GM04503 (cell line): ENCODE measurements around the gene EMSY.
"Not testable (repeated sequence)": the region's sequence is repeated elsewhere in the genome, so short reads cannot be mapped to it uniquely, and the experiment has no call there.

Experiments used
- DNase-seq: peaks from one replicate; pipeline ENCODE4 v3.0.0-alpha.2; 2012; ENCODE audit warnings: low read depth

Gene EMSY, protein sequence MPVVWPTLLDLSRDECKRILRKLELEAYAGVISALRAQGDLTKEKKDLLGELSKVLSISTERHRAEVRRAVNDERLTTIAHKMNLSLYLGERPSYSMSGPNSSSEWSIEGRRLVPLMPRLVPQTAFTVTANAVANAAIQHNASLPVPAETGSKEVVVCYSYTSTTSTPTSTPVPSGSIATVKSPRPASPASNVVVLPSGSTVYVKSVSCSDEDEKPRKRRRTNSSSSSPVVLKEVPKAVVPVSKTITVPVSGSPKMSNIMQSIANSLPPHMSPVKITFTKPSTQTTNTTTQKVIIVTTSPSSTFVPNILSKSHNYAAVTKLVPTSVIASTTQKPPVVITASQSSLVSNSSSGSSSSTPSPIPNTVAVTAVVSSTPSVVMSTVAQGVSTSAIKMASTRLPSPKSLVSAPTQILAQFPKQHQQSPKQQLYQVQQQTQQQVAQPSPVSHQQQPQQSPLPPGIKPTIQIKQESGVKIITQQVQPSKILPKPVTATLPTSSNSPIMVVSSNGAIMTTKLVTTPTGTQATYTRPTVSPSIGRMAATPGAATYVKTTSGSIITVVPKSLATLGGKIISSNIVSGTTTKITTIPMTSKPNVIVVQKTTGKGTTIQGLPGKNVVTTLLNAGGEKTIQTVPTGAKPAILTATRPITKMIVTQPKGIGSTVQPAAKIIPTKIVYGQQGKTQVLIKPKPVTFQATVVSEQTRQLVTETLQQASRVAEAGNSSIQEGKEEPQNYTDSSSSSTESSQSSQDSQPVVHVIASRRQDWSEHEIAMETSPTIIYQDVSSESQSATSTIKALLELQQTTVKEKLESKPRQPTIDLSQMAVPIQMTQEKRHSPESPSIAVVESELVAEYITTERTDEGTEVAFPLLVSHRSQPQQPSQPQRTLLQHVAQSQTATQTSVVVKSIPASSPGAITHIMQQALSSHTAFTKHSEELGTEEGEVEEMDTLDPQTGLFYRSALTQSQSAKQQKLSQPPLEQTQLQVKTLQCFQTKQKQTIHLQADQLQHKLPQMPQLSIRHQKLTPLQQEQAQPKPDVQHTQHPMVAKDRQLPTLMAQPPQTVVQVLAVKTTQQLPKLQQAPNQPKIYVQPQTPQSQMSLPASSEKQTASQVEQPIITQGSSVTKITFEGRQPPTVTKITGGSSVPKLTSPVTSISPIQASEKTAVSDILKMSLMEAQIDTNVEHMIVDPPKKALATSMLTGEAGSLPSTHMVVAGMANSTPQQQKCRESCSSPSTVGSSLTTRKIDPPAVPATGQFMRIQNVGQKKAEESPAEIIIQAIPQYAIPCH (N-terminal part only)

DNA sequence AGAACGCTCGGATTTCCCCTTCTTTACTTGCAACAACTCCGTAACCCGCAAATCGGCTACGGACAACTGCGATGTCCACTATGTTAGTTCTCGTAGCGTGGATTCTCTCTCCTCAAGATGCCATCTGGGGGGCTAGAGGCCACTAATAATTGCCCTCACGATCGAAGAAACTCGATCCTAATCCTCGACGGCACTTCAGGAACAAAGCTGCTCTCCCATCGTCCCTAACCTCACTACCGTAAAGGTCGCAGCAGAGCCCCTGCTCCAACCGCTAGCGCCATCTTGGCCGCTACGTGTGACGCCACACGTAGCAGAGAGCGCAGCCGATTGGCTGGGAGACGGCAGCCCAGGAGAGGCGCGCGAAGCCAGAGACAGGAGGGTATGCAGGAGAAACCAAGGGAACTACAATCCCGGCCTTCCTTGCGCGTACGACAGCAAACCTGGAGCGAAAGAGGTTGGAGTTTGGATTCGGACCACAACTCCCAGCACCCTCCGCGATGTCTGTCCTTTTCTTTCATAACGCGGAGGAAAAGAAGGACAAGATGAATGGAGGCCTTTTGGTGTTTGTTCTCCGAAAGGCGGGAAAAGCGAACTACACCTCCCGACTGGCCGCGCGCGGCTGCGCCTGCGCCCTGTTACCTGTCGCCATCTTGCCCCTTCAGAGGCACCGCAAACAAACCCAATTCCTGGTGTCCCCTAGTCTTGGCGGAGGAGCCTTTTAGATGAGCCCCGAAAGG, at the start of gene EMSY:
Gene EMSY (plus strand): TSS at position 635 of the 737 bp plus-strand sequence. CDS start 1,921 bp downstream, outside the sequence.
- peak; percentile 100 for DNase-seq

- no peak for DNase-seq
Observed at GRCh38 chr11:76395296-76395695, 49.5 kb upstream of the EMSY start.

- DNase-seq, result no peak
Observed at GRCh38 chr11:76397383-76397782, 47.4 kb upstream of the EMSY start.

- no peak for DNase-seq
Observed at GRCh38 chr11:76400967-76401366, 43.9 kb upstream of the EMSY start.

GRCh38 chr11:76401484-76401883, 43.3 kb upstream of the EMSY start:
- not testable (repeated sequence) for DNase-seq

DNA sequence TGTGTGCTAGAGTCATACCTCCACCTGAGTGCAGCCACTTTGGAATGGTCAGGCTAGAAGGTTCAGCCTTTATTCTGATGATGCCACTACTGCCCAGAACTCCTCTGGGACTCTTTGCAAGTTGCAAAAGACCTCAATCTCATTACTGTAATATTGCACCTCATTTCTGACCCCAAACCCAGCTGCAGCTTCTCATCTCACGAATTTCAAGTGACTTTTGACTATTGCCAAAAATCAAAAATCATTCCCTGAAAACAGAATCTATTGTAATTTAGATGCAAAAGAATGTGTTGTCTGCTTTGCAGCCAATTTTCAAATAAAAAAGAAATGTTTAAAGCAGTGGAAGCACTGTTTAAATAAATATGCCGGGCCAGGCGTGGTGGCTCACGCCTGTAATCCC, 38.5 kb upstream of the EMSY start:
- no peak for DNase-seq

GRCh38 chr11:76408171-76408965, 36.5 kb upstream of the EMSY start:
- DNase-seq, result no peak

DNA sequence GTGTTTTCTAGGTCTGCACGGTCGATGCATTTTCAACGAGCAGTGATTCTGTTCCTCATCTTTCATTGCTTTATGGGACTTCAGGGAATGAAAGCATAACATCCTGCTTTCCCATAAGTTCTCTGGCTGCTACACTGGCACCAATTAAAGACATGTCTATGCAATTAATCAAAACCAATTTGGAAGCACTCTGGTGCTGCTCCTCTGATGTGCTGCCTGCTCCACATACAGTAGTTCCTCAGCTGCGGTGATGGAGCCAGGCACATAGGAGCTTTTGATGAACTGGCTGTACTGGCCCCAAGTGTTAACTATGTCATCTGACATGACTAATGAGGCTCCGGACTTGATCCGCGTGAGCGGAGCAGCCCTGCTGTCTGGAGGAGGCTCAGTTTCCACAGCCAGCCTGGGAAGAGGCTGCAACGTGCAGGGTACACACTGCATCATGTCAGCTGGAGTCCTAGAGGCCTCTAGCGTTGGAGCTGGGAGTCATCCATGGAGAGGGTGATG, 33.9 kb upstream of the EMSY start:
- no peak for DNase-seq

GRCh38 chr11:76415073-76415472, 29.7 kb upstream of the EMSY start:
- DNase-seq, result no peak

DNA sequence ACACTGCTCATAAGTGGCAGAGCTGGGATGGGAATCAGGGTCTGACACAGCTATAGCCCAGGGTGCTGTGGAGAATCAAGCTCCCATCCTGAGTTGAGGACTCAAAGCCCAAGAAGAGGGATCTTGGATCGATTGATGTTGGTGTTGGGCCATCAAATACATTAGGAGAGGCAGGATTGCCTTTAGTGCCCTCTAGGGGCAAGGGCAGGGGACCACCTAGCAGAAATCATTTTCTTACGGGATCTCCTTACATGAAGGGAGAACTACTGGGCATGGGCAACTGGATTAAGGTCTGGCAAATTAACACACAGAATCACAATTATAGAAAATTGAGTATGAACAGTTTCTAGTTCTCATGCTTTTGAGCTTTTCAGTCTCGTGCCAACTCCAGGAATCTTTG, 24.9 kb upstream of the EMSY start:
- no peak for DNase-seq

DNA sequence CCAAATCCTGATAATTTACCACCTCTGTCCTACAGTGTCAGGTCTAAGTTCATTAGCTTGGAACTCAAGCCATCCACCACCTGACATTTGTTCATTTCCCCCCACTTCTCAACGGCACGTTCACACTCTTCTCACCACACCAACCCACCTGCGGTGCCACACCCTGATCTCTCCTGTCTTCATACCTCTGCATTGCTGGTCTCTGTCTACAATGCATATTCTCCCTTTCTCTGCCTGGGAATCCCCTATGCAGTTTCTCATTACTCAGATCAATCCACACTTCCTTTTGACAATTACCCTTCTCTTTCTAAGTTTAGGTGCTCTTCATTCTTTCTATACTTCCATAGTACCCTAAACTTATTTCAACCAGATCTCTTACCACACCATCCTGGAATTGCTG, 20.4 kb upstream of the EMSY start:
- no peak for DNase-seq

DNA sequence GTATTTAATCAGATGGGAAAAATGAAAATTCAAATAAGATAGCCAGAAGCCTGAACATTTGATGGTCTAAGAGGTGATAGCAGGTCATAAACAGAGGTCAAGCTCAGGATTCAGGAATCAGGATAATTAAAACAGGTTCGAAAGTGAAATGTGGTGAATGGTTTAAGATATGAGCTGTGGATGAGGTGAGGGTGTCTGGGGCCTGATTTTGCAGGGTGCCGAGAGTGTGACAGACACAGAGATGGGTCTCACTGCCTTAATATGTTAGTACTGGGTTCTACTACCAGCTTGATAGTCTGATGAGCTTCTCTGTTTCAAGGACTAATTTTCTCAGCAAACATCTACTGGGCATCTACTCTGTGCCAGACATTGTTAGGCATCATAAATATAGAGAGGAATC, 19.9 kb upstream of the EMSY start:
- no peak for DNase-seq

DNA sequence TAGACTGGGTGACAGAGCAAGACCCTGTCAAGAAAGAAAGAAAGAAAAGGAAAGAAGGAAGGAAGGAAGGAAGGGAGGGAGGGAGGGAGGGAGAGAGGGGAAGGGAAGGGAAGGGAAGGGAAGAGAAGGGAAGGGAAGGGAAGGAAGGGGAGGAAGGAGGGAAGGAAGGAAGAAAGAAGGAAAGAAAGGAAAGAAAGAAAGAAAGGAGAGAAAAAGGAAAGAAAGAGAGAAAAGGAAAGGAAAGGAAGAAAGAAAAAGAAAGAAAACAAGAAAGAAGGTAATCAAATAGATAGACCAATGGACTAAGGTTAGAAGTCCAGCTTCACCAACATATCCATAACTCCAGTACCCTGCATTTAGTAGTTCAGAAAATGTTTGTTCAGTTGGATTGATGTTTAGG, 18.2 kb upstream of the EMSY start:
- DNase-seq, result no peak

DNA sequence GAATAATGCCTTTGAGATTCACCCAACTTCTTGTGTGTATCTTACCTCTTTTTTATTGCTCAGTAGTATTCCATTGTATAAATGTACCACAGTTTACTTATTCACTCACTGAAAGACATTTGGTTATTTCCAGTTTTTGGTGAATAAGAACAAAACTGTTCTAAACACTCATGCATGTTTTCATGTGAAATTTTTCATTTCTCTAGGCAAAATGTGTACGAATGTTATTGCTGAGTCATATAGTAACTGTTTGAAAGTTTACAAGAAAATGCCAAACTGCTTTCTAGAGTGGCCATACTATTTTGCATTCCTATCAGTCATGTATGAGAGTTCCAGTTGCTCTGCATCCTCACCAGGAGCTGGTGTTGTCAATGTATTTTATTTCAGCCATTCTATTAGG, 8.8 kb upstream of the EMSY start:
- DNase-seq, result no peak

DNA sequence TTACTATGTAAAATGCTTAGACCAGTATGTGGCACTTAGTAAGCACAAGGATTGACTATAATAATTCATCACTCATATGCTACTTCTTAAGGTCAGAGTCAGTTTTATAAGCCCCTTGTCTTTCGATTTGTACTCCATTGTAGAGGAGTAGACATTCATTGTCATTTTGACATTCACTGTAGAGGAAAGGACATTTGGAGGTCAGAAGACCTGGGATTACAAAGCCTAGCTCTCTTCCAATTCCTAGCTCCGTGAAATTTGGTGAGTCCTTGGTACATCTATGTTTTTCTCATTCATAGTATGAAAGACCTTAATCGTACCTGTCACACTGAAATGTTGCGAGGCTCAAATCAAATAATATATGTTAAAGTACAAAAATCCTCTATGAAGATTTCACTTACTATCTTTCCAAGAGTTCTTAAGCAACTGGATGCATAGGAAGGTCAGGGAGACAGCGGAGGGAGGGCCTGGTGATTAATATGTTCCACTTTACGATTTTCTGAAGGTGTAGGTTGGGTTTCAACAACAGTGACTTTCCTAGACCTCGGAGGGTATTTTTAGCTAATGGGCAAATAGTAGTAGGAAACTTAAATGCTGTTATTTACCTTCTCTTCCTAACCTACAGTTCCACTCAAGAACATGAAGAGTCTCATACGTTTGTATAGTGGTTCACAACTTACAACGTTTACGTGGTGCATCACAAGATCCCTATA, 1.4 kb upstream of the EMSY start:
- DNase-seq, result no peak

- DNase-seq, result no peak
Observed at GRCh38 chr11:76444065-76444383, 794 bp upstream of the EMSY start.

- DNase-seq, result peak; percentile 57
Observed at GRCh38 chr11:76445121-76446084, 585 bp downstream of the EMSY start.

- no peak for DNase-seq
Observed at GRCh38 chr11:76448506-76448905, 3.7 kb downstream of the EMSY start.

DNA sequence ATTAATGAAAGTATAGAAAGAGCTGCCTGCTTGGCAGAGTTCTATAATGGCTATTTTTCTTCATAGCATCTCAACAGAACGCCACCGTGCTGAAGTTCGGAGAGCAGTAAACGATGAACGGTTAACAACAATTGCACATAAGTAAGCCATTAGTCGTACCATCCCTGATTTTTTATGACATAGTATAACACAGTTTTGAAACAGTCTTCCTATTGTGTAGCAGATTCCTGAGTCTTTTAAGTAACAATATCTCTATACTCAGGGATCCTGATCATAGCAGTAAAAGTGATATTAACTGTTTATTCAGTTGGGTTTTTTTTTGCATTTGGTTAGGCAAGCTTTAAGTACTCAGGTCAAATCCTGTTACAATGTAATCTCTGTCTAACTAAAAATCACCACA, 8.4 kb downstream of the EMSY start:
- no peak for DNase-seq
